ENCODE data around the gene OR8A1. TPM values are rescaled to one million over a fixed set of nuclear protein-coding genes. Genes with fewer than 3 reads are reported as not detected.

Gene OR8A1
- total RNA-seq, 4 donors from 2014 or later = not detected

- Histone ChIP-seq H3K4me3 (no peak overlapping the region), H3K27ac (replicated peaks in 1 of 4) (no peak overlapping the region), H3K4me1 (no peaks in the 10 kb centered on the region), H3K36me3 (no peaks in the 10 kb centered on the region), H3K9me3 (peaks cover 0 to 3% (median 0%) of the 10 kb centered on the region in 4 donors), H3K27me3 (peaks cover 0 to 9% (median 0%) of the 10 kb centered on the region in 4 donors)
- intact Hi-C loops (cut with DNase I) = no loop called here
- DNase-seq (ENCODE audit: extremely low spot score) = no peak
- WGBS = 84% methylated on average over 7 of the region's 7 CpGs
- TF ChIP-seq EP300 (IDR thresholded peaks at IDR 0.05) = no peak
- TF ChIP-seq POLR2AphosphoS5 (IDR thresholded peaks at IDR 0.05) = no peak
- TF ChIP-seq CTCF (IDR thresholded peaks at IDR 0.05) = no peak
- TF ChIP-seq POLR2A (IDR thresholded peaks at IDR 0.05; ENCODE audit: low read depth) = no peak
These were observed 363 bp downstream of the OR8A1 start for GRCh38 chr11:124570160-124570559.

GRCh38 chr11:124577716-124578427, 8.1 kb downstream of the OR8A1 start:
- 69% methylated on average over 6 of the region's 6 CpGs for WGBS
- TF ChIP-seq POLR2AphosphoS5 (IDR thresholded peaks at IDR 0.05) (no peak), POLR2A (IDR thresholded peaks at IDR 0.05; ENCODE audit: low read depth) (no peak), CTCF (IDR thresholded peaks at IDR 0.05) (no peak), EP300 (IDR thresholded peaks at IDR 0.05) (no peak)
- intact Hi-C loops (cut with DNase I) = no loop called here
- Histone ChIP-seq H3K4me3 (no peak overlapping the region), H3K36me3 (no peaks in the 10 kb centered on the region), H3K27ac (replicated peaks in 1 of 4) (no peak overlapping the region), H3K4me1 (no peaks in the 10 kb centered on the region), H3K27me3 (peaks cover 0 to 3% (median 0%) of the 10 kb centered on the region in 4 donors), H3K9me3 (peaks cover 0 to 3% (median 0%) of the 10 kb centered on the region in 4 donors)
- no peak for DNase-seq (ENCODE audit: extremely low spot score)

- 89% methylated on average over 4 of the region's 4 CpGs for WGBS
- H3K27me3 ChIP-seq = peaks cover 0 to 3% (median 0%) of the 10 kb centered on the region in 4 donors
- intact Hi-C loops (cut with DNase I) = no loop called here
- H3K4me3 ChIP-seq = no peak overlapping the region
- no peaks in the 10 kb centered on the region for H3K4me1 ChIP-seq
- no peaks in the 10 kb centered on the region for H3K36me3 ChIP-seq
- peaks cover 0 to 2% (median 0%) of the 10 kb centered on the region in 4 donors for H3K9me3 ChIP-seq
- no peak for DNase-seq (ENCODE audit: extremely low spot score)
- TF ChIP-seq EP300 (IDR thresholded peaks at IDR 0.05) (no peak), POLR2A (IDR thresholded peaks at IDR 0.05; ENCODE audit: low read depth) (no peak), CTCF (IDR thresholded peaks at IDR 0.05) (no peak), POLR2AphosphoS5 (IDR thresholded peaks at IDR 0.05) (no peak)
- no peak overlapping the region for H3K27ac ChIP-seq (replicated peaks in 1 of 4)
These were observed 9.0 kb downstream of the OR8A1 start for GRCh38 chr11:124578761-124579160.

- Histone ChIP-seq H3K36me3 (no peaks in the 10 kb centered on the region), H3K4me1 (no peaks in the 10 kb centered on the region), H3K4me3 (no peak overlapping the region), H3K9me3 (no peaks in the 10 kb centered on the region), H3K27me3 (no peaks in the 10 kb centered on the region), H3K27ac (replicated peaks in 1 of 4) (no peak overlapping the region)
- WGBS = 71% methylated on average over 6 of the region's 6 CpGs
- TF ChIP-seq POLR2A (IDR thresholded peaks at IDR 0.05; ENCODE audit: low read depth) (no peak), CTCF (IDR thresholded peaks at IDR 0.05) (no peak), EP300 (IDR thresholded peaks at IDR 0.05) (no peak), POLR2AphosphoS5 (IDR thresholded peaks at IDR 0.05) (no peak)
- no peak for DNase-seq (ENCODE audit: extremely low spot score)
- intact Hi-C loops (cut with DNase I) = loop anchor here (5.0 to 10.0 kb wide), 2 partner anchors 160 to 507 kb away; partner anchors contain the start of gene OR8B4
These were observed 12.0 kb downstream of the OR8A1 start for GRCh38 chr11:124581817-124582216.

All from esophagus muscularis mucosa (tissue), 4 donors.